ENCODE results near the gene INPP5F. TPM values are rescaled to one million over a fixed set of nuclear protein-coding genes. Genes with fewer than 3 reads are reported as not detected.

The INPP5F gene
- total RNA-seq, 2 donors from 2014 or later: 3.6 to 7.8 TPM

DNA sequence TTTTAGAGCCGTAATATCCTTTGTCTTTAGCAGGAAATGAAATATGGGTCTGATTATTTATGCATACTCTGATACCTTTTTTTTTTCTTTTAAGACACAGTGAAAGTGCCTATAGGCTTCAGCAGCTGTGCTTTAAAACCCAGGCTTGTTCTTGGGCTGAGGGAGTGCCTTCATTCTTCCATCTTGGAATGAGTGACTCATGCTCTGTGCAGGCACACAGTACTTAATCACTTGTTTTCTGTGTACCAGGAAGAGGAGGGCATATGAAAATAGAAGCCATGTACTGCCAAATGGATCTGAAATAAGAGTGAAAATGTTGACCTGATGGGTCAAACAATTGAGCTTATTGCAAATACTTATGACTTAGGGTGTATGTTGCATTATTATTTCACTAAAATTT lies 12.0 kb downstream of the INPP5F start:
- no peaks in the 10 kb centered on the region for H3K9me3 ChIP-seq
- H3K36me3 ChIP-seq (replicated peaks in 1 of 2; ENCODE audit: insufficient read depth in 1 of 2, low read depth in 2 of 2): no peaks in the 10 kb centered on the region
- TF ChIP-seq POLR2A (IDR thresholded peaks at IDR 0.05): no peak
- TF ChIP-seq, protein P1, sequence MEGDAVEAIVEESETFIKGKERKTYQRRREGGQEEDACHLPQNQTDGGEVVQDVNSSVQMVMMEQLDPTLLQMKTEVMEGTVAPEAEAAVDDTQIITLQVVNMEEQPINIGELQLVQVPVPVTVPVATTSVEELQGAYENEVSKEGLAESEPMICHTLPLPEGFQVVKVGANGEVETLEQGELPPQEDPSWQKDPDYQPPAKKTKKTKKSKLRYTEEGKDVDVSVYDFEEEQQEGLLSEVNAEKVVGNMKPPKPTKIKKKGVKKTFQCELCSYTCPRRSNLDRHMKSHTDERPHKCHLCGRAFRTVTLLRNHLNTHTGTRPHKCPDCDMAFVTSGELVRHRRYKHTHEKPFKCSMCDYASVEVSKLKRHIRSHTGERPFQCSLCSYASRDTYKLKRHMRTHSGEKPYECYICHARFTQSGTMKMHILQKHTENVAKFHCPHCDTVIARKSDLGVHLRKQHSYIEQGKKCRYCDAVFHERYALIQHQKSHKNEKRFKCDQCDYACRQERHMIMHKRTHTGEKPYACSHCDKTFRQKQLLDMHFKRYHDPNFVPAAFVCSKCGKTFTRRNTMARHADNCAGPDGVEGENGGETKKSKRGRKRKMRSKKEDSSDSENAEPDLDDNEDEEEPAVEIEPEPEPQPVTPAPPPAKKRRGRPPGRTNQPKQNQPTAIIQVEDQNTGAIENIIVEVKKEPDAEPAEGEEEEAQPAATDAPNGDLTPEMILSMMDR (IDR thresholded peaks at IDR 0.05): no peak
- peak; percentile 19 to 59 (median 38) for DNase-seq
- H3K4me3 ChIP-seq: no peak overlapping the region
- H3K27me3 ChIP-seq: no peaks in the 10 kb centered on the region
- 21 to 44% methylated on average over 1 of the region's 1 CpG for WGBS, 2 donors
- peak overlapping the region; percentile 26 to 61 (median 52) for H3K27ac ChIP-seq
- intact Hi-C loops (cut with DNase I): no loop called here
- peak; percentile 97 for ATAC-seq
- H3K4me1 ChIP-seq: peaks cover 23% of the 10 kb centered on the region

DNA sequence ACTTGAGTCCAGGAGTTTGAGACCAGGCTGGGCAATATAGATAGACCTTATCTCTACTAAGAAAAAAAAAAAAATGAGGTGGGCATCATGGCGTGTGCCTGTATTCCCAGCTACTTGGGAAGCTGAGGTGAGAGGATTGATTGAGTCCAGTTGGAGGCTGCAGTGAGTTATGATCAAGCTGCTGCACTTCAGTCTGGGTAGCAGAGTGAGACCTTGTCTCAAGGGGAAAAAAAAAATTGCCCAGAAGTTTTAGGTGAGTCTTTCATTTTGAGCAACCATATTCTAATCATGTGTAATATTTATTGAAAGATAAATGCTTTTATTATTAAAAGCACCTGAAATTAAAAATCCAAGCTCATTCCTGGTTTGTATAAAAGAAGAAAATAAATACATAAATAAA lies 13.1 kb downstream of the INPP5F start:
- H3K4me3 ChIP-seq: no peak overlapping the region
- no peaks in the 10 kb centered on the region for H3K36me3 ChIP-seq (replicated peaks in 1 of 2; ENCODE audit: insufficient read depth in 1 of 2, low read depth in 2 of 2)
- WGBS, 2 donors: 78 to 96% methylated on average over 1 of the region's 1 CpG
- intact Hi-C loops (cut with DNase I): no loop called here
- H3K9me3 ChIP-seq: no peaks in the 10 kb centered on the region
- TF ChIP-seq, protein P1 (IDR thresholded peaks at IDR 0.05): no peak
- no peak for TF ChIP-seq POLR2A (IDR thresholded peaks at IDR 0.05)
- no peaks in the 10 kb centered on the region for H3K27me3 ChIP-seq
- DNase-seq (no peak), ATAC-seq (no peak)
- H3K4me1 ChIP-seq: peaks cover 23% of the 10 kb centered on the region
- no peak overlapping the region for H3K27ac ChIP-seq

DNA sequence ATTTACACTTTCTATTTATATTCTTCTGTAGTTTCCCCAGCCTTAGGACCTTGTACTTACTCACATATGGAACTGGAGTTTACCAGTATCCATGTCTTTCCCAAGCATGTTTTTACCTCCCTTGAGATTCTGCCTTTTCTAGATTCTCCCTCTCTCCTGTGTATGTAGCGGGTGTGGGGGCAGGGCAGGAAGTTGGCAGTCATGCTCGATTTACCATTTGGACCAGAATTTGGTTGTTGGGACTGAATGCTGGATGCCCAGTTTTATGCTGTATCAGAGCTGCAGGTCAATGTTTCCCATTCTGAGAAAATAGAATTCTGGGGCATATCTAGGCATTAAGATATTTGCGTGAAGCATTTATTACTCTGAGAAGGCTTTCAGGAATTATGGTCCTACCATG lies 14.2 kb downstream of the INPP5F start:
- Histone ChIP-seq H3K4me1 (peaks cover 14% of the 10 kb centered on the region), H3K4me3 (no peak overlapping the region), H3K27me3 (no peaks in the 10 kb centered on the region), H3K36me3 (replicated peaks in 1 of 2; ENCODE audit: insufficient read depth in 1 of 2, low read depth in 2 of 2) (no peaks in the 10 kb centered on the region), H3K27ac (no peak overlapping the region), H3K9me3 (no peaks in the 10 kb centered on the region)
- ATAC-seq (no peak), DNase-seq (no peak)
- TF ChIP-seq, protein P1 (IDR thresholded peaks at IDR 0.05): no peak
- no peak for TF ChIP-seq POLR2A (IDR thresholded peaks at IDR 0.05)
- WGBS, 2 donors: 83 to 90% methylated on average over 3 of the region's 3 CpGs
- intact Hi-C loops (cut with DNase I): loop anchor here (10.0 kb wide), 1 partner anchor 125 kb away; no protein-coding TSS in a partner anchor

DNA sequence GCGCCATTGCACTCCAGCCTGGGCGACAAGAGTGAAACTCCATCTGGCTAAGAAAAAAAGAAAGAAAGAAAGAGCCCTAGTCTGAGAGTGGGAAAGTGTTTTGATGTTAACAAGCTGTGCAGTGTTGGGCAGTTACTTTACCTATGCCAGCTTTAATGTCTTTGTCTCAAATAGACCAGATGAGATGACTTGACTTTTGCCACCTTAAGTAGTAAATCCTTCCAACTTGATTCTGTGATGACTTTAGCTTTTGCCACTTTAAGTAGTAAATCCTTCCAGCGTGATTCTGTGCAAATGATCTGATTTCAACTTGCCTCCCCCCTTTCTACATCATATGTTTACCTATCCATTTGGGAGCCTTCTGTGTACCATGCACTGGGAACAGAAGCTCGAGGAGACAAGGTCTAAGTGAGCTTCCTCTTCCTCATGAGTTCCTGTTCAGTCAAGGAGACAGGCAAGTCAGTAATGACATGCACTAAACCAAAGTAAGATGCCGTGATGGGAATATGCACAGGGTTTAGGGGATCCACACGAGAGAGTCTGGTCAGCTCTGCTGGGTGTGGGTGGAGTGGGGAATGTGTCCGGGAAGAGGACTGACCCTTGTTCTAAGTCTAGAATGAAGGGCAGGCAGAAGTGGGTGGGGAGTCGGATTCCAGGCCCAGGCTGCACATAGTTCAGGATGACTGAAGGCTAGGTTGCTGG lies 17.2 kb downstream of the INPP5F start:
- H3K27me3 ChIP-seq: no peaks in the 10 kb centered on the region
- peaks cover 5% of the 10 kb centered on the region for H3K4me1 ChIP-seq
- H3K9me3 ChIP-seq: no peaks in the 10 kb centered on the region
- 63 to 66% methylated on average over 8 of the region's 8 CpGs for WGBS, 2 donors
- H3K4me3 ChIP-seq: no peak overlapping the region
- DNase-seq: no peak
- TF ChIP-seq, protein P1 (IDR thresholded peaks at IDR 0.05): no peak
- TF ChIP-seq POLR2A (IDR thresholded peaks at IDR 0.05): no peak
- intact Hi-C loops (cut with DNase I): loop anchor here (10.0 kb wide), 1 partner anchor 122 kb away; no protein-coding TSS in a partner anchor
- H3K36me3 ChIP-seq (replicated peaks in 1 of 2; ENCODE audit: insufficient read depth in 1 of 2, low read depth in 2 of 2): no peaks in the 10 kb centered on the region
- ATAC-seq: no peak
- no peak overlapping the region for H3K27ac ChIP-seq

DNA sequence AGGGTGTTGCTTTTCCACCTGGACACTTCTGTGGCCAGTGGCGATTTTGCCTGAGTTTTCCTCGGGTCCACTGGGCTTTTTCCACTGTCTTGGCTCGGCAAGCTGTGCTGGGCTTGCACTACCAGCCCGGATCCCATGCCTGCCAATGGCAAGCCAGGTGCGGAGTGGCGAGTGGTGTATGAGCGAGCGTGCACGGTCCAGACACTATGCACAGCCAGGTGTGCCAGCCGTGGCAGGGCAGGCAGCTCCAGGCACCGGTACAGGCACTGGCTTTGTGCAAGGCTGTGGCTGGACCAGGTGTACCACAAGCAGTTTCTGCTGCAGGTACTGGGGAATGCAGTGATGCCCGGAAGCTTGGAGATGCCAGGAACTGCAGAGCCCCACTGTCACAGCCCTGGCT lies 22.1 kb downstream of the INPP5F start:
- ATAC-seq: no peak
- no peak overlapping the region for H3K27ac ChIP-seq
- intact Hi-C loops (cut with DNase I): loop anchor here (10.0 kb wide), 1 partner anchor 117 kb away; no protein-coding TSS in a partner anchor
- H3K36me3 ChIP-seq (replicated peaks in 1 of 2; ENCODE audit: insufficient read depth in 1 of 2, low read depth in 2 of 2): no peaks in the 10 kb centered on the region
- no peaks in the 10 kb centered on the region for H3K9me3 ChIP-seq
- DNase-seq: no peak
- H3K4me1 ChIP-seq: no peaks in the 10 kb centered on the region
- WGBS, 2 donors: 95 to 96% methylated on average over 6 to 12 of the region's 12 CpGs
- no peaks in the 10 kb centered on the region for H3K27me3 ChIP-seq
- TF ChIP-seq POLR2A (IDR thresholded peaks at IDR 0.05): no peak
- TF ChIP-seq, protein P1 (IDR thresholded peaks at IDR 0.05): no peak
- no peak overlapping the region for H3K4me3 ChIP-seq
